Stimulated activated CD8-positive, alpha-beta memory T cell treated with anti-CD3 and anti-CD28 coated beads, Interleukin-2, amount 100 ng/mL, for 48 hours (primary cell): ENCODE data around the gene MEGF11.

Source experiments
- DNase-seq, 2 donors: peaks; one replicate each; pipeline ENCODE4 v3.0.0-alpha.2; 2020; ENCODE audit warnings: low read depth in 2 of 2

The MEGF11 gene

GRCh38 chr15:66094331-66094730, 159.2 kb downstream of the MEGF11 start:
- no peak for DNase-seq

- no peak for DNase-seq
Measured at GRCh38 chr15:66092053-66093016, 161.2 kb downstream of the MEGF11 start.

- no peak for DNase-seq
Measured at GRCh38 chr15:66089509-66089908, 164.0 kb downstream of the MEGF11 start.

- DNase-seq, result no peak
Measured at GRCh38 chr15:66089049-66089448, 164.5 kb downstream of the MEGF11 start.

- peak in 1 of 2 donors; percentile 13 for DNase-seq
Measured at GRCh38 chr15:66085128-66085527, 168.4 kb downstream of the MEGF11 start.

GRCh38 chr15:66084704-66085103, 168.8 kb downstream of the MEGF11 start:
- no peak for DNase-seq

- no peak for DNase-seq
Measured at GRCh38 chr15:66080717-66081398, 172.7 kb downstream of the MEGF11 start.

- DNase-seq, result no peak
Measured at GRCh38 chr15:66078929-66079275, 174.6 kb downstream of the MEGF11 start.

GRCh38 chr15:66078196-66078928, 175.2 kb downstream of the MEGF11 start:
- no peak for DNase-seq

- DNase-seq, result no peak
Measured at GRCh38 chr15:66077320-66077663, 176.3 kb downstream of the MEGF11 start.

- no peak for DNase-seq
Measured at GRCh38 chr15:66076591-66077319, 176.8 kb downstream of the MEGF11 start.

GRCh38 chr15:66075947-66076346, 177.6 kb downstream of the MEGF11 start:
- no peak for DNase-seq

- no peak for DNase-seq
Measured at GRCh38 chr15:66072616-66073361, 180.8 kb downstream of the MEGF11 start.

- no peak for DNase-seq
Measured at GRCh38 chr15:66071921-66072295, 181.6 kb downstream of the MEGF11 start.

- DNase-seq, result no peak
Measured at GRCh38 chr15:66071160-66071920, 182.2 kb downstream of the MEGF11 start.

- no peak for DNase-seq
Measured at GRCh38 chr15:66070220-66070934, 183.2 kb downstream of the MEGF11 start.

- DNase-seq, result no peak
Measured at GRCh38 chr15:66069751-66070150, 183.8 kb downstream of the MEGF11 start.

- DNase-seq, result no peak
Measured at GRCh38 chr15:66068801-66069200, 184.7 kb downstream of the MEGF11 start.

- DNase-seq, result no peak
Measured at GRCh38 chr15:66067687-66068086, 185.9 kb downstream of the MEGF11 start.

- DNase-seq, result no peak
Measured at GRCh38 chr15:66066481-66066880, 187.1 kb downstream of the MEGF11 start.
